Keratinocyte (primary cell): ENCODE data around the gene CXorf65. TPM values are rescaled to one million over a fixed set of nuclear protein-coding genes. Genes with fewer than 3 reads are reported as not detected.

Experiments
- DNase-seq: peaks from one replicate; pipeline ENCODE4 v3.0.0-alpha.2; 2011; ENCODE audit warnings: low read depth, missing footprints, low spot score
- FAIRE-seq: peaks from 2 replicates; lab custom pipeline; 2011; peaks lifted over from hg19 to GRCh38; lab: Jason Lieb, UNC
- H2AFZ ChIP-seq: 2 replicates; pipeline ENCODE4 v1.6.0; 2012; ENCODE audit warnings: low read length, control low read depth, inconsistent platforms; ENCODE audit not compliant: control insufficient read depth
- H3K27ac ChIP-seq: 2 replicates; pipeline ENCODE4 v1.5.1; 2011; ENCODE audit warnings: low read length; ENCODE audit not compliant: control insufficient read depth, insufficient read depth
- H3K27me3 ChIP-seq: 3 replicates; pipeline ENCODE4 v1.6.0; 2011; ENCODE audit warnings: low read length; ENCODE audit not compliant: control insufficient read depth, insufficient read depth; ENCODE audit errors: extremely low read depth
- H3K36me3 ChIP-seq, 2 experiments: 2 replicates in 1 of 2; 3 replicates in 1 of 2; pipeline ENCODE4 v1.5.1; 2011; ENCODE audit warnings: low read length in 2 of 2, mild to moderate bottlenecking in 1 of 2; ENCODE audit not compliant: control insufficient read depth in 2 of 2, insufficient read depth in 2 of 2; ENCODE audit errors: extremely low read depth in 1 of 2
- H3K4me1 ChIP-seq: 3 replicates; pipeline ENCODE4 v1.5.1; 2011; ENCODE audit warnings: low read length; ENCODE audit not compliant: control insufficient read depth, insufficient read depth; ENCODE audit errors: extremely low read depth
- H3K4me2 ChIP-seq: 3 replicates; pipeline ENCODE4 v1.6.0; 2011; ENCODE audit warnings: low read depth, low read length; ENCODE audit not compliant: control insufficient read depth, insufficient read depth; ENCODE audit errors: extremely low read depth
- H3K4me3 ChIP-seq, 3 experiments: fragments of 200-600 bp in 1 of 3; sonication (generic) in 1 of 3; 2 replicates in 2 of 3; 3 replicates in 1 of 3; pipeline ENCODE4 v1.5.1; 2011 to 2016; ENCODE audit warnings: low read length in 3 of 3, mild to moderate bottlenecking in 3 of 3, control low read depth in 2 of 3, inconsistent platforms in 1 of 3, low read depth in 1 of 3, mixed read lengths in 1 of 3, mixed run types in 1 of 3, moderate library complexity in 1 of 3; ENCODE audit not compliant: control insufficient read depth in 2 of 3, insufficient read depth in 2 of 3; ENCODE audit errors: extremely low read depth in 1 of 3
- H3K79me2 ChIP-seq: 2 replicates; pipeline ENCODE4 v1.6.0; 2012; ENCODE audit warnings: low read length; ENCODE audit not compliant: control insufficient read depth, insufficient read depth
- H3K9ac ChIP-seq: 3 replicates; pipeline ENCODE4 v1.6.0; 2011; ENCODE audit warnings: low read length; ENCODE audit not compliant: control insufficient read depth, insufficient read depth; ENCODE audit errors: extremely low read depth
- H3K9me1 ChIP-seq: 3 replicates; pipeline ENCODE4 v1.6.0; 2011; ENCODE audit warnings: low read length; ENCODE audit not compliant: control insufficient read depth, insufficient read depth; ENCODE audit errors: extremely low read depth
- H3K9me3 ChIP-seq: 2 replicates; pipeline ENCODE4 v1.5.1; 2012; ENCODE audit warnings: low read depth, low read length; ENCODE audit not compliant: control insufficient read depth
- H4K20me1 ChIP-seq: 3 replicates; pipeline ENCODE4 v1.6.0; 2011; ENCODE audit warnings: low read length; ENCODE audit not compliant: control insufficient read depth, insufficient read depth; ENCODE audit errors: extremely low read depth
- CTCF ChIP-seq, 3 experiments: IDR thresholded peaks in 1 of 3; conservative IDR thresholded peaks in 1 of 3; optimal IDR thresholded peaks in 1 of 3; 2 replicates in 2 of 3; 3 replicates in 1 of 3; pipeline versions ENCODE3 to v1.5.1; 2011; ENCODE audit warnings: low read length in 3 of 3, mild to moderate bottlenecking in 3 of 3, moderate library complexity in 2 of 3, control low read depth in 1 of 3, inconsistent platforms in 1 of 3; ENCODE audit not compliant: insufficient read depth in 2 of 3; ENCODE audit errors: extremely low read depth in 1 of 3
- EZH2 ChIP-seq: IDR thresholded peaks from one replicate; pipeline ENCODE4 v1.6.1; 2012; ENCODE audit warnings: inconsistent platforms, mild to moderate bottlenecking, low read length, moderate library complexity
- dilution Hi-C: fragments of 300-500 bp; cut with MboI; formaldehyde crosslinking; loops from one replicate; pipeline ENCODE4 v1.7.0; 2020; ENCODE audit warnings: low sequenced_read_pairs; ENCODE audit not compliant: extremely low pct_ligation_motif_present
- polyA plus RNA-seq, 5 experiments: library from polyadenylated mRNA; depleted of rRNA in 3 of 5; stranded (reverse) in 3 of 5; stranded (forward) in 1 of 5; unstranded in 1 of 5; fragments of >200 nt; gene quantifications; 1 replicate in 1 of 5; 2 replicates in 3 of 5; 3 replicates in 1 of 5; pipeline versions ENCODE4 v1.2.1 to v1.2.3, GENCODE V29; 2011 to 2012; ENCODE audit warnings: missing spikeins in 2 of 5, low read depth in 1 of 5, low replicate concordance in 1 of 5

The CXorf65 gene
- polyA plus RNA-seq, 1 donor (not counting 4 experiments of a cell fraction or from before 2014, with no cell fraction given) = not detected

- Histone ChIP-seq H2AFZ (no peak overlapping the region), H3K4me1 (no peaks in the 10 kb centered on the region), H3K9me1 (no peaks in the 10 kb centered on the region), H3K4me3 (no peak overlapping the region), H3K9ac (no peak overlapping the region), H3K9me3 (no peaks in the 10 kb centered on the region), H3K36me3 (no peaks in the 10 kb centered on the region), H4K20me1 (no peaks in the 10 kb centered on the region), H3K79me2 (no peaks in the 10 kb centered on the region), H3K27ac (no peak overlapping the region), H3K27me3 (no peaks in the 10 kb centered on the region), H3K4me2 (no peak overlapping the region)
- FAIRE-seq (no peak), DNase-seq (no peak)
- dilution Hi-C loops = no loop called here
- no peak for TF ChIP-seq CTCF (optimal IDR thresholded peaks at IDR 0.05 in 1 of 3, IDR thresholded peaks at IDR 0.05 in 1 of 3, conservative IDR thresholded peaks at IDR 0.05 in 1 of 3; ENCODE audit: extremely low read depth in 1 of 3, insufficient read depth in 2 of 3, low read length in 3 of 3)
- no peak for TF ChIP-seq EZH2
These were observed 20.6 kb downstream of the CXorf65 start for GRCh38 chrX:71085900-71086299.

- Histone ChIP-seq H3K9me1 (no peaks in the 10 kb centered on the region), H3K9ac (no peak overlapping the region), H3K27me3 (no peaks in the 10 kb centered on the region), H3K4me1 (no peaks in the 10 kb centered on the region), H3K79me2 (no peaks in the 10 kb centered on the region), H3K27ac (no peak overlapping the region), H3K36me3 (no peaks in the 10 kb centered on the region), H3K4me2 (no peak overlapping the region), H2AFZ (no peak overlapping the region), H3K9me3 (no peaks in the 10 kb centered on the region), H3K4me3 (no peak overlapping the region), H4K20me1 (no peaks in the 10 kb centered on the region)
- DNase-seq (no peak), FAIRE-seq (no peak)
- TF ChIP-seq CTCF (optimal IDR thresholded peaks at IDR 0.05 in 1 of 3, IDR thresholded peaks at IDR 0.05 in 1 of 3, conservative IDR thresholded peaks at IDR 0.05 in 1 of 3; ENCODE audit: extremely low read depth in 1 of 3, insufficient read depth in 2 of 3, low read length in 3 of 3) (no peak), EZH2 (no peak)
- dilution Hi-C loops = no loop called here
These were observed 23.7 kb downstream of the CXorf65 start for GRCh38 chrX:71082822-71083221.
